Measurements from ENCODE around the gene LOXHD1.

DNA sequence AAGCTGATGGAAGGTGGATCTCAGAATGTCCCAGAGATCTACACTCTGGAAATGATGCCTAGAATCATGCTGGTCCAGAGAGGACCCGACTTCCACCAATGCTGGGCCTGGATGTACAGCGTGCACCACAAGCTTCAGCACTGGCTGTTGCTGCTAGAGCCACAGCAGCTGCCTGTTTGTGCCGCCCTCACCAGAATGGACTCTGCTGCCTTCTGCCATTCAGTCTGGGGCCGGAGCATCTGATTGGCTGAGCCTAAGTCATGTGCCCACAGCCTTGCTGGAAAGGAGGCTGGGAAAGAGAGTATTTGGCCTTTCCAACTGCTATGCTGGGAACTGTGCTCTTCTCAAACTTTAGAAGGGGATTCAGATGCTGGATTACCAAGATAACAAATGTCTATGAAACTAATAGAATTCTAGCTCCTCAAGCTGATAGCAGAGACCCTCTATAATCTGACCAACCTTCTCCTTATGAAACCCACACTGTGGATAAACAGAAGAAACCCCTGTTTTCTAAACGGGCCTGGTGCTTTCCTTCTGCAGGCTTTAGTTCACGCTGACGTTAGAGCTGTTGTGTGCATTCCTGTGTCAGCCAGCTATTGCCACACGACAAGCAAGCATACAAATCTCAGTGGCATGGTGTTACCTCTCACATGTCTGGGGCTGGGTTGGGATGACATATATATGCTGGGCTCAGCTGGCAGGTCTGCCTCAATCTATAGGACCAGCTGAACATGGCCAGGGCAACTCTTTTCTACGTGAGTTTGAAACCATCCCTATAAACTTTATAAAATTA, 4.1 kb upstream of the LOXHD1 start:
- TF ChIP-seq, protein P1, sequence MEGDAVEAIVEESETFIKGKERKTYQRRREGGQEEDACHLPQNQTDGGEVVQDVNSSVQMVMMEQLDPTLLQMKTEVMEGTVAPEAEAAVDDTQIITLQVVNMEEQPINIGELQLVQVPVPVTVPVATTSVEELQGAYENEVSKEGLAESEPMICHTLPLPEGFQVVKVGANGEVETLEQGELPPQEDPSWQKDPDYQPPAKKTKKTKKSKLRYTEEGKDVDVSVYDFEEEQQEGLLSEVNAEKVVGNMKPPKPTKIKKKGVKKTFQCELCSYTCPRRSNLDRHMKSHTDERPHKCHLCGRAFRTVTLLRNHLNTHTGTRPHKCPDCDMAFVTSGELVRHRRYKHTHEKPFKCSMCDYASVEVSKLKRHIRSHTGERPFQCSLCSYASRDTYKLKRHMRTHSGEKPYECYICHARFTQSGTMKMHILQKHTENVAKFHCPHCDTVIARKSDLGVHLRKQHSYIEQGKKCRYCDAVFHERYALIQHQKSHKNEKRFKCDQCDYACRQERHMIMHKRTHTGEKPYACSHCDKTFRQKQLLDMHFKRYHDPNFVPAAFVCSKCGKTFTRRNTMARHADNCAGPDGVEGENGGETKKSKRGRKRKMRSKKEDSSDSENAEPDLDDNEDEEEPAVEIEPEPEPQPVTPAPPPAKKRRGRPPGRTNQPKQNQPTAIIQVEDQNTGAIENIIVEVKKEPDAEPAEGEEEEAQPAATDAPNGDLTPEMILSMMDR (IDR thresholded peaks at IDR 0.05), result no peak
- TF ChIP-seq POLR2A (IDR thresholded peaks at IDR 0.05), result no peak

All from testis (tissue), 2 donors.